Epidermal melanocyte (primary cell): Measurements from ENCODE around the gene IFITM1.
"Not testable (repeated sequence)": the region's sequence is repeated elsewhere in the genome, so short reads cannot be mapped to it uniquely, and the experiment has no call there.

ENCODE experiments used
- DNase-seq: peaks from one replicate; pipeline ENCODE4 v3.0.0; 2011; ENCODE audit warnings: low spot score; ENCODE audit not compliant: insufficient read length

IFITM1 gene

GRCh38 chr11:344836-345578 lies 31.2 kb downstream of the IFITM1 start:
- no peak for DNase-seq

DNA sequence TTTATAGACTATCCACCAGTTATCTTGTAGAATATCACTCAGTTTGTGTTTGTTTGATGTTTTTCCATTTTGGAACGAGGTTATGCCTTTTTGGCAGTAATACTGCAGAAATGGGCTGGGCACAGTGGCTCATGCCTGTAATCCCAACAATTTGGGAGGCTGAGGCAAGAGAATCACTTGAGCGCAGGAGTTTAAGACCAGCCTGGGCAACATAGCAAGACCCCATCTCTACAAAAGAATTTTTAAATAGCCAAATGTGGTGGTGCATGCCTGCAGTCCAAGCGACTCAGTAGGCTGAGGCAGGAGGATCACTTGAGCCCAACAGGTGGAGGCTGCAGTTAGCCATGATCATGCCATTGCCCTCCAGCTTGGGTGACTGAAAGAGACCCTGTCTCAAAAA lies 32.7 kb downstream of the IFITM1 start:
- no peak for DNase-seq

GRCh38 chr11:349270-349954 lies 35.6 kb downstream of the IFITM1 start:
- not testable (repeated sequence) for DNase-seq

- not testable (repeated sequence) for DNase-seq
Observed at GRCh38 chr11:350033-350722, 36.3 kb downstream of the IFITM1 start.

DNA sequence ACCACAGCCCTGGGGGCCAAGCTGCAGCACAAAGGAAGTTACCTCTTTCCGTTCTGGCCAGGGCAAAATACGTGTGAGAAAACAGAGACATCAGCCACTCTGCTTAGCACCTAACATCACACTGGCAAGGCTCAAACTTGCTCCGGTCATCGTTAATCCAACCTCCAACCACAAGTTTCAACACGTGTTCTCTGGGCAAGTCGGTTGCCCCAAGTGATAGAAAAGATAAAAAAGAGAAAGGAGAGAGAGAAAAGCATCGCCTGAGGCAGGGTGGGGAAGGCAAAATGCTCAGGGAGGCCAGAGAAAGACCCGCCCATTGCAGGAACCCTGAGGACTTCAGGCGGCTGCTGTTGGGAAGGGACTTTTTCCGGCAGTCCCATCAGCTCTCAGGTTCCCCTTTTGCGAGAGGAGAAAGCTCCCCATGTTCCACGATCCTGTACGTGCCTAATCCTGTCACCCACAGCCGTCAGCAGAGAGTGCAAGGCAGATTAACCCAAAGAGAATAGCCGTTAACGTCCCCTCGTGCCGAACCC lies 36.9 kb downstream of the IFITM1 start:
- DNase-seq = no peak

GRCh38 chr11:351411-351810 lies 37.6 kb downstream of the IFITM1 start:
- DNase-seq = no peak

- no peak for DNase-seq
Observed at GRCh38 chr11:352456-353031, 38.7 kb downstream of the IFITM1 start.

GRCh38 chr11:353179-353873 lies 39.5 kb downstream of the IFITM1 start:
- DNase-seq = no peak

DNA sequence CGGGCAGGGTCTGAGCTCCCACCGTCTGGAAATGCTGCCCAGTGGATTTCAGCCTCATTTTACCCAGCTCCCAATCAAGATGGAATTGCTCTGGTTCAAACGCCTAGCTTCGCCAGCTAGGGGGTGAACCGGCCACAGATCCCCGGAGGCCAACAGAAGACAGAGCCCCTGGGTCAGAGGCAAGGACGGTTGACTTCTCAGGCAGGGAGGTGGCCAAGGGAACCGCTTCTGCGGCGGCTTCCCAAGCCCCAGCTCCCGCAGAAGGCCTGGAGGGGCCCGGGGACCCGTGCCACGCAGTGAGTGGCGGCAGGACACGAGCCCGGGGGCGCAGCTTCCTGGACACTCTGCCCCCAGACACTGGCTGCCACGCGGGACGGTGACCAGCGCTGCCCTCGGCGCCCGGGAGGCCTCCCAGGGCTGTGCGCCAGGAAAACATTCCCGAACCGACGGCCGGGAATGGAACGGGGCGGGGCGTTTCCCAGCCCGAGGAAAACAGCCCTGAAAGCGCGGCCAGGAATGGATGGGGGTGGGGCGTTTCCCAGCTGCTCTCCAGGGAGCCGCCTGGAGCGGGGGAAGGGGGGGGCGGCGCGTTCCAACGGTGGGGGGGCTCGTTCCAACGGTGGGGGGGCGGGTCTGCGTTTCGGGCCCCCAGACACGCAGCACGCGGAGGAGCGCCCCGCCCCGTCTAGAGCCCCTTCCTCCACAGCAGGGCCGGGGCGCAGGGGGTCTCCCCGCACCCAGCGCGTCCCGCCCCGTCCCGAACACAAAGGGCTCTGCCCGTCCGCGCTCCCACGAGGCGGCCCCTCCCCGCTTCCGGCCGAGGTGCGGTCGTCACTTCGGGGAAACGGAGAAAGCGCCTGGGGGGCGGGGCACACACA lies 42.0 kb downstream of the IFITM1 start:
- DNase-seq = peak; percentile 94

DNA sequence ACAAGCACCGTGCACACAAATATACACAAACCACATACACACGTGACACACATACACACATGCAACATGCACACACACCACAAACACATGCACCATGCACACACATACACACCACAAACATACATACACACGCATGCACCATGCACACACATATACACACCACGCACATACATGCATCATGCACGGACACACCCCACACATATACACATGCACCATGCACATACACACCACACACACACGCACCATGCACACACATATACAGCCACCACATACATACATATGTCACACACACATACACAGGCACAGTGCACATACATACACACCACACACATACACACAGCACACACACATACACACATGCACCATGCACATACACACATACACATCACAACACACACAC lies 42.8 kb downstream of the IFITM1 start:
- DNase-seq = no peak

- no peak for DNase-seq
Observed at GRCh38 chr11:357582-357981, 43.7 kb downstream of the IFITM1 start.

DNA sequence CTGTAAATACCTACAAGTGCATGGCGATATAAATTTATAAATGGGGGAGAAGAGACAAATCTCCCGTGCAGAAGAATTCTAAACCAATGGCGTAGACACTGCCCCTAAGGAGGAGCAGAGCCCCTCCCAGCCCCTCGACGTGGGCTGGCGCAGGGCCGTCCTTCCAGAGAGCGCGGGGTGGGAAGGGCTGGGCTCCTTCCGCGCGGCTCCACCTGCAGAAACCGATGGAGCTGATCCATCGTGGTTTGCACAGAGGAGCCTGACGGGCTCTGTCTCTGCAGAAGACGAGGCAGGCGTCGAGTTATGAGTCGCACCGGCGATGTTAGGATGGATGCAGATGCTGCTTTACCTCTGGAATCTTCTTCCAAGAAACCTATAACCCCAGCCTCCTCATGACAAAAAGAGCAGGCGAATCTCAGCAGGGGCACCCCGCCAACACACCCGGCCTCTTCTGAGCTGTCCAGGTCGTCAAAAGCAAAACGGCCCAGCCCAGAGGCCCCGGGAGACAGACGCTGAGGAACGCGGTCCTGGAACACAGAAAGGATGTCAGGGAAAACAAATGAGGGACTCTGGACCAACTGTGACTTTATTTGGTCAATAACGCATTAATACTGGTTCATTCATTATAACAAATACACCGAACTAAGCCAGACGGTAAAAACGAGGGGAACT lies 44.4 kb downstream of the IFITM1 start:
- no peak for DNase-seq

DNA sequence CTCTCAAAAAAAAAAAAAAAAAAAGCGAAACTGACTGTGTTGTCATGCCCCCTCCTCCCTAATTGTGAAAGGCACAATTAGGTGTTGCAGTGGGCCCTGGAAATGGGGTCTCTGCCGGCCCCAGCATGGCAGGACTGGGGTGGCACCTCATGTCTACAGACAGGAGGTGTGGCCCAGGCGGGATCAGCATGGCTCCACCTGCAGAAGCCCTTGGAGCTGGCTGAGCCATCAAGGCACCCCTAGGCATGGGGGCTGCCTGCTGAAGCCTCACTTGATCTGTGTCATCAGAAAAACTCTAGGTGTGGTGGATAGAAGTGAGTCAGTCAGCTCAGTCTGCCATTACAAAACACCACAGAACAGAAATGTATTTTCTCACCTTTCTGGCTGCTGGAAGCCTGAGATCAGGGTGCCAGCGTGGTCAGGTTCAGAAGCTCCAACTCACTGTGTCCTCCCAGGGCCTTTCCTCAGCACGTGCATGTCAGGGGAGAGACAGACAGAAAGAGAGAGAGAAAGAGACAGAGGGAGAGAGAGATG lies 45.4 kb downstream of the IFITM1 start:
- DNase-seq = no peak

- DNase-seq = no peak
Observed at GRCh38 chr11:360326-361280, 46.8 kb downstream of the IFITM1 start.

DNA sequence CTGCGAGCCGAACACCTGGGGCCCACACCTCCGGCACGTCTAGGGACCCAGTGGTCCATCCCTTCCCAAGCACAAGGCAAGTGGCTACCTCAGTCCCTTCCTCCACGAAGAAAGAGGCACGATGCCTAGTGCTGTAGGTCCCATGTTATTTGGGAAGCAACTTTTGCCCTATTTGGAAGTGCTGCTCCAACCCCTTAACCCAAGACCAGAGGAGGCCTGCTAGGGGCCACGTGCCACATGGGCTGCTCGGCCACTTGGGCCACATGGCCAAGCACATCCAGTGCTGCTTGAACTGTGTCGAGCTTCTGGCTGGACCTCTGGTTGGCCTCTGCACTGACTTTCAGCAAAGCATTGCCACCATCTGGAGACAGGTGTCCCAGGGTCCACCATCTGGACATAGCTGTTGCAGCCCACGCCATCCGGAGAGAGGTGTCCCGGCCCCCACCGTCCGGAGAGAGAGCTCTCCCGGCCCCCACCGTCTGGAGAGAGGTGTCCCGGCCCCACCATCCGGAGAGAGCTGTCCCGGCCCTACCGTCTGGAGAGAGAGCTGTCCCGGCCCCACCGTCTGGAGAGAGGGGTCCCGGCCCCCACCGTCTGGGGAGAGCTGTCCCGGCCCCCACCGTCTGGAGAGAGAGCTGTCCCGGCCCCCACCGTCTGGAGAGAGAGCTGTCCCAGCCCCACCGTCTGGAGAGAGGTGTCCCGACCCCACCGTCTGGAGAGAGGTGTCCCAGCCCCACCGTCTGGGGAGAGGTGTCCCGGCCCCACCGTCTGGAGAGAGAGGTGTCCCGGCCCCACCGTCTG lies 49.0 kb downstream of the IFITM1 start:
- no peak for DNase-seq

DNA sequence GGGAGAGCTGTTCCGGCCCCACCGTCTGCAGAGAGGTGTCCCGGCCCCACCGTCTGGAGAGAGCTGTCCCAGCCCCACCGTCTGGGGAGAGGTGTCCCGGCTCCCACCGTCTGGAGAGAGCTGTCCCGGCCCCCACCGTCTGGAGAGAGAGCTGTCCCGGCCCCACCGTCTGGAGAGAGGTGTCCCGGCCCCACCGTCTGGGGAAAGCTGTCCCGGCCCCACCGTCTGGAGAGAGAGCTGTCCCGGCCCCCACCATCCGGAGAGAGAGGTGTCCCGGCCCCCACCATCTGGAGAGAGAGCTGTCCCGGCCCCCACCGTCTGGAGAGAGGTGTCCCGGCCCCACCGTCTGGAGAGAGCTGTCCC lies 49.6 kb downstream of the IFITM1 start:
- not testable (repeated sequence) for DNase-seq

DNA sequence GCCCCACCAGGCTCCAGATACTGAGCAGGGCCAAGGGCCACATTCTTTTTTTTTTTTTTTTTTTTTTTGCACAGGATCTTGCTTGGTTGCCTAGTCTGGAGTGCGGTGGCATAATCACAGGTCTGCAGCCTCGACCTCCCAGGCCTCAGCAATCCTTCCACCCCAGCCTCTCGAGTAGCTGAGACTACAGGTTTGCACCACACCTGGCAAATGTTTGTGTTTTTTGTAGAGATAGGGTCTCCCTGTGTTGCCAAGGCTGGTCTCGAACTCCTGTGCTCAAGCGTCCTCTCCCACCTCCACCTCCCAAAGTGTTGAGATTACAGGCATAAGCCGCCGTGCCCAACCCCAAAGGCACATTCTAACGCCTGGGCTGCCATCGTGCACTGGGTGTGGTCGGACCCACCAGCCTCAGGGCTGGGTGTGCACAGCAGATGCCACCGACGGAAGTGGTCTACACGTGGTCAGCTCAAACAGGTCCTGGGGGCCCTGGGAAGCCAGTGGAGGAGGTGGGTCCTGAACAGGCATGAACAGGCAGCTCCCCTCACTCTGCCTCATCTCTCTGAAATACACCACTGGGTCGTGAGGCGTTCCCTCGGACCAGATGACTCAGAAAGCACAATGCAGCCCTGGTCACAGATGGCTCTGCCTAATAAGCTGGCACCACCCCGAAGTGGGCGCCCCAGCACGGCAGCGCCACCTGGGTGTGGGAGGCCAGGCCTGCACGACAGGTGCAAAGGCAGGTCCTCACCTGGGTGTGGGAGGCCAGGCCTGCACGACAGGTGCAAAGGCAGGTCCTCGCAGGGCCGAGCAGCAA lies 50.3 kb downstream of the IFITM1 start:
- no peak for DNase-seq
